ENCODE results near the gene MMP23B.
"Not testable (repeated sequence)": the region's sequence is repeated elsewhere in the genome, so short reads cannot be mapped to it uniquely, and the experiment has no call there.

- not testable (repeated sequence) for TF ChIP-seq CTCF, EP300 (IDR thresholded peaks at IDR 0.05)
These were observed 31.0 kb downstream of the MMP23B start for GRCh38 chr1:1662830-1663560.

Data from sigmoid colon (tissue), 4 donors.